Endothelial cell of umbilical vein (primary cell): ENCODE measurements around the gene LIN54. TPM values are rescaled to one million over a fixed set of nuclear protein-coding genes. Genes with fewer than 3 reads are reported as not detected.

Experiments used
- BruUV-seq: library from RNA; stranded (reverse); fragments of 400-500 nt; replicated peaks from 2 replicates; lab custom pipeline; 2021; lab: Mats Ljungman, UMichigan
- CTCF ChIA-PET: fragments of 300-600, 350-600 bp; sonication (Branson Sonifier 250); formaldehyde crosslinking; loops from one replicate; lab custom pipeline; 2021; ENCODE audit warnings: antibody characterized with exemption, inconsistent platforms; lab: Charles Lee
- POLR2A ChIA-PET: fragments of 300-600, 350-600 bp; sonication (Branson Sonifier 250); formaldehyde crosslinking; loops from one replicate; lab custom pipeline; 2021; ENCODE audit warnings: antibody characterized with exemption, inconsistent platforms; lab: Charles Lee
- DNase-seq: peaks from one replicate; pipeline ENCODE4 v3.0.0-alpha.2; 2011; ENCODE audit warnings: low read depth, low spot score
- FAIRE-seq: peaks from 2 replicates; lab custom pipeline; 2011; peaks lifted over from hg19 to GRCh38; lab: Jason Lieb, UNC
- H2AFZ ChIP-seq: 2 replicates; pipeline ENCODE4 v1.6.0; 2012; ENCODE audit warnings: low read depth, low read length, control low read depth, inconsistent platforms
- H3K27ac ChIP-seq: 2 replicates; pipeline ENCODE4 v1.5.1; 2011; ENCODE audit warnings: low read depth, mild to moderate bottlenecking, control low read depth, low read length, moderate library complexity; ENCODE audit not compliant: insufficient read depth
- H3K27me3 ChIP-seq, 2 experiments: 2 replicates each; pipeline versions ENCODE4 v1.6.0 to v1.6.1; 2011; ENCODE audit warnings: low read length in 2 of 2, mixed read lengths in 1 of 2; ENCODE audit not compliant: control insufficient read depth in 2 of 2, insufficient read depth in 2 of 2
- H3K36me3 ChIP-seq, 2 experiments: 2 replicates in 1 of 2; 3 replicates in 1 of 2; pipeline ENCODE4 v1.5.1; 2011; ENCODE audit warnings: low read length in 2 of 2, mild to moderate bottlenecking in 1 of 2, moderate library complexity in 1 of 2; ENCODE audit not compliant: control insufficient read depth in 2 of 2, insufficient read depth in 2 of 2; ENCODE audit errors: extremely low read depth in 1 of 2
- H3K4me1 ChIP-seq: 3 replicates; pipeline ENCODE4 v1.5.1; 2011; ENCODE audit warnings: mild to moderate bottlenecking, low read length; ENCODE audit not compliant: control insufficient read depth, insufficient read depth; ENCODE audit errors: extremely low read depth
- H3K4me2 ChIP-seq: 2 replicates; pipeline ENCODE4 v1.6.1; 2011; ENCODE audit warnings: low read length, control low read depth, mixed read lengths; ENCODE audit not compliant: insufficient read depth
- H3K4me3 ChIP-seq, 3 experiments: fragments of 200-600 bp in 1 of 3; sonication (generic), shearing (Covaris generic) in 1 of 3; replicated peaks in 1 of 3; 2 replicates each; pipeline ENCODE4 v1.5.1; 2011 to 2016; ENCODE audit warnings: control low read depth in 3 of 3, low read length in 3 of 3, mild to moderate bottlenecking in 2 of 3, inconsistent platforms in 1 of 3, low read depth in 1 of 3, moderate library complexity in 1 of 3; ENCODE audit not compliant: insufficient read depth in 1 of 3
- H3K79me2 ChIP-seq: 2 replicates; pipeline ENCODE4 v1.6.0; 2012; ENCODE audit warnings: low read length, inconsistent platforms; ENCODE audit not compliant: control insufficient read depth, insufficient read depth
- H3K9ac ChIP-seq: replicated peaks from 2 replicates; pipeline ENCODE3; 2011; ENCODE audit warnings: low read length, control low read depth; ENCODE audit not compliant: insufficient read depth; ENCODE audit errors: extremely low read depth
- H3K9me1 ChIP-seq: replicated peaks from 3 replicates; pipeline ENCODE4 v1.6.0; 2011; ENCODE audit warnings: mild to moderate bottlenecking, low read length; ENCODE audit not compliant: control insufficient read depth, insufficient read depth; ENCODE audit errors: extremely low read depth
- H3K9me3 ChIP-seq: replicated peaks from 2 replicates; pipeline ENCODE4 v1.5.1; 2012; ENCODE audit warnings: low read length, inconsistent platforms; ENCODE audit not compliant: control insufficient read depth, insufficient read depth
- H4K20me1 ChIP-seq: replicated peaks from 2 replicates; pipeline ENCODE3; 2011; ENCODE audit warnings: mild to moderate bottlenecking, low read length; ENCODE audit not compliant: control insufficient read depth, insufficient read depth; ENCODE audit errors: extremely low read depth
- CTCF ChIP-seq, 2 donors: IDR thresholded peaks; 1 replicate in 1 of 2; 2 replicates in 1 of 2; pipeline ENCODE4 v1.5.1; 2011; ENCODE audit warnings: low read length in 2 of 2, mild to moderate bottlenecking in 2 of 2, moderate library complexity in 2 of 2, control low read depth in 1 of 2, inconsistent platforms in 1 of 2, low read depth in 1 of 2; ENCODE audit not compliant: insufficient read depth in 1 of 2; ENCODE audit errors: extremely low read depth in 1 of 2
- EZH2 ChIP-seq: IDR thresholded peaks from 2 replicates; pipeline ENCODE4 v1.6.1; 2012; ENCODE audit warnings: borderline replicate concordance, low read depth, mild to moderate bottlenecking, moderate library complexity, low read length, inconsistent platforms; ENCODE audit not compliant: severe bottlenecking
- GATA2 ChIP-seq: IDR thresholded peaks from 2 replicates; pipeline ENCODE4 v1.7.0; 2011; ENCODE audit warnings: low read depth, mild to moderate bottlenecking, moderate library complexity, mixed read lengths, low read length; ENCODE audit not compliant: insufficient read length, insufficient read depth
- JUN ChIP-seq: IDR thresholded peaks from 2 replicates; pipeline ENCODE4 v1.6.1; 2011; ENCODE audit warnings: borderline replicate concordance, low read depth; ENCODE audit not compliant: insufficient read length, insufficient read depth
- MYC ChIP-seq: IDR thresholded peaks from one replicate; pipeline ENCODE4 v1.6.1; 2011; ENCODE audit warnings: mild to moderate bottlenecking, low read depth, low read length
- POLR2A ChIP-seq: IDR thresholded peaks from 2 replicates; pipeline ENCODE4 v1.6.1; 2012; ENCODE audit warnings: low read depth, mild to moderate bottlenecking, control low read depth, low read length
- dilution Hi-C: fragments of 300-500 bp; cut with MboI; formaldehyde crosslinking; loops from one replicate; pipeline ENCODE4 v1.15.0; 2019; ENCODE audit warnings: low sequenced_read_pairs; ENCODE audit not compliant: extremely low pct_ligation_motif_present
- intact Hi-C: fragments of 100-400 bp; cut with micrococcal nuclease; formaldehyde crosslinking; loops from one replicate; pipeline ENCODE4 v1.10.0; 2022
- polyA plus RNA-seq, 4 experiments: library from polyadenylated mRNA; depleted of rRNA in 3 of 4; stranded (reverse) in 3 of 4; unstranded in 1 of 4; fragments of >200 nt; gene quantifications; 2 replicates each; pipeline versions ENCODE4 v1.2.1 to v1.2.3, GENCODE V29; 2011 to 2012; ENCODE audit warnings: missing spikeins in 1 of 4
- total RNA-seq: library from RNA; stranded (reverse); gene quantifications from 2 replicates; pipeline ENCODE4 v1.2.3, GENCODE V29; 2021

The LIN54 gene
- total and polyA plus RNA-seq, 2 donors (not counting 3 experiments of a cell fraction or from before 2014, with no cell fraction given): 6.2 to 15.7 TPM

DNA sequence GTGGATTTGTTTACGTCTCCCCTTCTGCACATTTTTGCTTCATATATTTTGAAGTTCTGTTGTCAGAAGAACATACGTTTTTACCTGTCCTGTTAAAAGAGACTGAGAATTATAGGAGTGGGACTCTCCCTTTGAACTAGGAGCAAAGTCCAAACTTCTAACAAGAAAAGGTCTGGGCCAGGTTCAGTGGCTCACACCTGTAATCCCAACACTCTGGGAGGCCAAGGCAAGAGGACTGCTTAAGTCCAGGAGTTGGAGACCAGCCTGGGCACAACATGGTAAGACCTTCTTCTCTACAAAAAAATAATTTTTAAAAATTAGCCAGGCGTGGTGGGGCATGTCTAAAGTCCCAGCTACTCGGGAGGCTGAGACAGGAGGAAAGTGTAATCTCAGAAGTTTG is 15.8 kb downstream of the LIN54 start:
- Histone ChIP-seq H3K79me2 (peaks cover 38% of the 10 kb centered on the region), H3K36me3 (no peaks in the 10 kb centered on the region), H2AFZ (no peak overlapping the region), H3K4me3 (no peak overlapping the region), H4K20me1 (no peaks in the 10 kb centered on the region), H3K9ac (no peak overlapping the region), H3K4me2 (no peak overlapping the region), H3K9me3 (no peaks in the 10 kb centered on the region), H3K27ac (no peak overlapping the region), H3K27me3 (no peaks in the 10 kb centered on the region), H3K9me1 (no peaks in the 10 kb centered on the region), H3K4me1 (no peaks in the 10 kb centered on the region)
- intact Hi-C loops (no loop called here), dilution Hi-C loops (no loop called here)
- ChIA-PET CTCF (no interaction called here), POLR2A (no interaction called here)
- FAIRE-seq (no peak), DNase-seq (no peak)
- no peak for TF ChIP-seq CTCF (IDR thresholded peaks at IDR 0.05; ENCODE audit: extremely low read depth in 1 of 2, insufficient read depth in 1 of 2, low read depth in 1 of 2, low read length in 2 of 2)
- BruUV-seq: no TSS peak

- DNase-seq (peak; percentile 9), FAIRE-seq (no peak)
- Histone ChIP-seq H3K9ac (no peak overlapping the region), H2AFZ (no peak overlapping the region), H3K79me2 (peaks cover 45% of the 10 kb centered on the region), H3K4me2 (no peak overlapping the region), H3K36me3 (no peaks in the 10 kb centered on the region), H3K27ac (no peak overlapping the region), H3K9me1 (no peaks in the 10 kb centered on the region), H3K4me1 (peaks cover 2% of the 10 kb centered on the region), H3K27me3 (no peaks in the 10 kb centered on the region), H3K4me3 (no peak overlapping the region), H4K20me1 (no peaks in the 10 kb centered on the region), H3K9me3 (no peaks in the 10 kb centered on the region)
- TF ChIP-seq MYC (no peak), JUN (no peak), POLR2A (no peak), GATA2 (no peak), EZH2 (no peak)
- ChIA-PET CTCF (interaction anchor here (0.7 to 1.2 kb wide), 2 partner anchors 265 to 292 kb away, joined by 3 read pairs; no protein-coding TSS in a partner anchor), POLR2A (no interaction called here)
- dilution Hi-C loops: no loop called here
- BruUV-seq: no TSS peak
- intact Hi-C loops: no loop called here
Observed at GRCh38 chr4:82989575-82990429, 20.8 kb downstream of the LIN54 start.
